ENCODE measurements around the gene FXYD7.

Gene FXYD7

GRCh38 chr19:35199481-35199880 is 56.4 kb downstream of the FXYD7 start:
- no peak for DNase-seq (ENCODE audit: low read depth)

GRCh38 chr19:35202722-35203688 is 60.0 kb downstream of the FXYD7 start:
- no peak for DNase-seq (ENCODE audit: low read depth)
